ENCODE data around the gene FOXP1. TPM values are rescaled to one million over a fixed set of nuclear protein-coding genes. Genes with fewer than 3 reads are reported as not detected.

FOXP1 gene
- total and polyA plus RNA-seq, 2 of the 13 experiments (the other 11 are each of a cell fraction or from before 2014, with no cell fraction given), result 40.4 to 59.0 TPM

- DNase-seq (ENCODE audit: low spot score) (no peak), FAIRE-seq (no peak), ATAC-seq (no peak)
- in situ Hi-C loops (cut with HindIII; ENCODE audit: extremely low pct_ligation_motif_present, low pct_unique_long_range_greater_than_20kb) (no loop called here), intact Hi-C loops (cut with micrococcal nuclease; ENCODE audit: unreplicated experiment) (no loop called here)
- POLR2A ChIA-PET, result interaction anchor here (2.0 kb wide), 1 partner anchor 22 kb away, joined by 9 read pairs; no protein-coding TSS in a partner anchor
- H3K79me2 ChIP-seq (ENCODE audit: insufficient read depth, low read length), result peaks cover 65% of the 10 kb centered on the region
- WGBS (ENCODE audit: low lambda C conversion rate), result 78% methylated on average over 2 of the region's 2 CpGs
- H3K27me3 ChIP-seq (ENCODE audit: control insufficient read depth in 1 of 2, insufficient read depth in 2 of 2, low read length in 2 of 2), result no peaks in the 10 kb centered on the region
- no peak overlapping the region for H3K27ac ChIP-seq (ENCODE audit: extremely low read length, insufficient read depth, low read length)
- no TSS peak for BruUV-seq (replicated peaks)
- CTCF ChIA-PET (ENCODE audit: low intra/inter-chr PET ratio, low total read pairs), result no interaction called here
- peaks cover 24% of the 10 kb centered on the region for H3K4me1 ChIP-seq (ENCODE audit: insufficient read depth, low read length)
- H3K4me2 ChIP-seq (ENCODE audit: low read depth, low read length), result no peak overlapping the region
- TF ChIP-seq NAIF1 (CRISPR knock-in tag; IDR thresholded peaks at IDR 0.05; ENCODE audit: borderline replicate concordance) (no peak), SSRP1 (CRISPR knock-in tag; IDR thresholded peaks at IDR 0.05) (no peak), ZNF7 (CRISPR knock-in tag; IDR thresholded peaks at IDR 0.05) (peak; percentile 63; the same call in 1 of the 2 replicates)
- H3K36me3 ChIP-seq (replicated peaks in 1 of 2; ENCODE audit: control insufficient read depth in 1 of 2, insufficient read depth in 2 of 2, low read length in 2 of 2), result peaks cover 0 to 16% of the 10 kb centered on the region in 2 experiments; a peak in 3 of 5 replicates
- H4K20me1 ChIP-seq (ENCODE audit: insufficient read depth, low read length), result 0 out of 2 replicates have a peak, but pooled peaks cover 13% of the 10 kb centered on the region
- H3K9me3 ChIP-seq (ENCODE audit: low read length), result no peaks in the 10 kb centered on the region
- H3K4me3 ChIP-seq (replicated peaks in 1 of 3; ENCODE audit: insufficient read depth in 1 of 3, low read depth in 2 of 3, low read length in 3 of 3), result no peak overlapping the region
- H2AFZ ChIP-seq (ENCODE audit: low read length), result no peak overlapping the region
- no peak overlapping the region for H3K9ac ChIP-seq (ENCODE audit: insufficient read depth, low read depth, low read length)
Observed at GRCh38 chr3:71560665-71561064, 22.9 kb downstream of the FOXP1 start.

- Histone ChIP-seq H3K27ac (ENCODE audit: extremely low read length, insufficient read depth, low read length) (peak overlapping the region; percentile 34), H2AFZ (ENCODE audit: low read length) (no peak overlapping the region), H3K9me3 (ENCODE audit: low read length) (no peaks in the 10 kb centered on the region), H4K20me1 (ENCODE audit: insufficient read depth, low read length) (0 out of 2 replicates have a peak, but pooled peaks cover 13% of the 10 kb centered on the region), H3K4me3 (replicated peaks in 1 of 3; ENCODE audit: insufficient read depth in 1 of 3, low read depth in 2 of 3, low read length in 3 of 3) (no peak overlapping the region), H3K36me3 (replicated peaks in 1 of 2; ENCODE audit: control insufficient read depth in 1 of 2, insufficient read depth in 2 of 2, low read length in 2 of 2) (peaks cover 0 to 13% of the 10 kb centered on the region in 2 experiments; a peak in 3 of 5 replicates), H3K79me2 (ENCODE audit: insufficient read depth, low read length) (peaks cover 65% of the 10 kb centered on the region), H3K4me1 (ENCODE audit: insufficient read depth, low read length) (peaks cover 31% of the 10 kb centered on the region), H3K27me3 (ENCODE audit: control insufficient read depth in 1 of 2, insufficient read depth in 2 of 2, low read length in 2 of 2) (no peaks in the 10 kb centered on the region), H3K4me2 (ENCODE audit: low read depth, low read length) (no peak overlapping the region; the same call in 1 of the 2 replicates), H3K9ac (ENCODE audit: insufficient read depth, low read depth, low read length) (no peak overlapping the region)
- intact Hi-C loops (cut with micrococcal nuclease; ENCODE audit: unreplicated experiment), result no loop called here
- ChIA-PET CTCF (ENCODE audit: low intra/inter-chr PET ratio, low total read pairs) (no interaction called here), POLR2A (interaction anchor here (2.0 kb wide), 1 partner anchor 23 kb away, joined by 9 read pairs; no protein-coding TSS in a partner anchor)
- peak; percentile 64 for ATAC-seq
- no peak for FAIRE-seq
- in situ Hi-C loops (cut with HindIII; ENCODE audit: extremely low pct_ligation_motif_present, low pct_unique_long_range_greater_than_20kb), result no loop called here
- 54% methylated on average over 3 of the region's 4 CpGs for WGBS (ENCODE audit: low lambda C conversion rate)
- no TSS peak for BruUV-seq (replicated peaks)
- peak; percentile 45 for DNase-seq (ENCODE audit: low spot score)
- TF ChIP-seq ARID2 (CRISPR knock-in tag; IDR thresholded peaks at IDR 0.05; ENCODE audit: borderline replicate concordance), result no peak
- no peak for TF ChIP-seq ZSCAN5A (CRISPR knock-in tag; IDR thresholded peaks at IDR 0.05; ENCODE audit: borderline replicate concordance)
- TF ChIP-seq HCFC1 (IDR thresholded peaks at IDR 0.05; ENCODE audit: low read depth, low read length), result no peak
- no peak for TF ChIP-seq ZNF232 (CRISPR knock-in tag; IDR thresholded peaks at IDR 0.05; ENCODE audit: borderline replicate concordance)
- TF ChIP-seq RARA (CRISPR knock-in tag; IDR thresholded peaks at IDR 0.05), result peak; percentile 85
- peak; percentile 86 for TF ChIP-seq ZBTB7B (CRISPR knock-in tag; IDR thresholded peaks at IDR 0.05)
- no peak for TF ChIP-seq SRY (CRISPR knock-in tag; IDR thresholded peaks at IDR 0.05)
- TF ChIP-seq FOXA3 (CRISPR knock-in tag; IDR thresholded peaks at IDR 0.05), result peak; percentile 52
- TF ChIP-seq ARNT (IDR thresholded peaks at IDR 0.05), result no peak
- no peak for TF ChIP-seq GMEB2 (CRISPR knock-in tag; IDR thresholded peaks at IDR 0.05; ENCODE audit: low read depth)
- TF ChIP-seq ZKSCAN5 (CRISPR knock-in tag; IDR thresholded peaks at IDR 0.05), result no peak
- no peak for TF ChIP-seq PRPF4 (IDR thresholded peaks at IDR 0.05; ENCODE audit: low read depth, low read length, poor library complexity, severe bottlenecking)
- peak; percentile 76 for TF ChIP-seq CEBPB (IDR thresholded peaks at IDR 0.05; ENCODE audit: borderline replicate concordance, low read depth, low read length)
- TF ChIP-seq SNAPC5 (CRISPR knock-in tag; IDR thresholded peaks at IDR 0.05; ENCODE audit: borderline replicate concordance), result no peak
- peak; percentile 92 for TF ChIP-seq CEBPG (CRISPR knock-in tag; IDR thresholded peaks at IDR 0.05)
Observed at GRCh38 chr3:71559578-71560162, 23.9 kb downstream of the FOXP1 start.
